HEK293 (cell line): Measurements from ENCODE around the gene SCP2D1.
A peak's percentile ranks its signal among the peaks of the same experiment; 100 is the strongest.

Source experiments
- AEBP2 ChIP-seq: fragments of 450-650 bp; formaldehyde crosslinking; IDR thresholded peaks from 2 replicates; pipeline ENCODE4 v1.5.1; 2016; ENCODE audit warnings: missing biosample characterization, missing genetic modification characterization, borderline replicate concordance
- BCL11A ChIP-seq: fragments of 450-650 bp; formaldehyde crosslinking; IDR thresholded peaks from 2 replicates; pipeline ENCODE4 v1.5.1; 2016; ENCODE audit warnings: low read depth, missing biosample characterization, missing genetic modification characterization
- GLIS2 ChIP-seq: fragments of 450-650 bp; formaldehyde crosslinking; IDR thresholded peaks from 2 replicates; pipeline ENCODE4 v1.5.1; 2016; ENCODE audit warnings: missing biosample characterization, missing genetic modification characterization
- HOXA7 ChIP-seq: sonication (generic); formaldehyde crosslinking; IDR thresholded peaks from 2 replicates; pipeline ENCODE4 v1.8.1; 2022; ENCODE audit warnings: missing genetic modification reagents, borderline replicate concordance
- IKZF3 ChIP-seq: fragments of 450-650 bp; IDR thresholded peaks from 2 replicates; pipeline ENCODE4 v1.5.0; 2018; ENCODE audit warnings: missing biosample characterization, mild to moderate bottlenecking, missing genetic modification characterization, moderate library complexity
- KLF8 ChIP-seq: fragments of 450-650 bp; formaldehyde crosslinking; IDR thresholded peaks from 2 replicates; pipeline ENCODE4 v1.5.1; 2016; ENCODE audit warnings: missing biosample characterization, missing genetic modification characterization
- TCF7L2 ChIP-seq: IDR thresholded peaks from 2 replicates; pipeline ENCODE4 v1.6.1; 2011; ENCODE audit warnings: low read depth, mild to moderate bottlenecking, inconsistent platforms, low read length, moderate library complexity, borderline replicate concordance
- WT1 ChIP-seq: fragments of 450-650 bp; formaldehyde crosslinking; IDR thresholded peaks from 2 replicates; pipeline ENCODE4 v1.5.1; 2016; ENCODE audit warnings: missing biosample characterization, missing genetic modification characterization
- ZBTB1 ChIP-seq: fragments of 450-650 bp; formaldehyde crosslinking; IDR thresholded peaks from 2 replicates; pipeline ENCODE4 v1.5.1; 2016; ENCODE audit warnings: missing biosample characterization, missing genetic modification characterization
- ZBTB8A ChIP-seq: fragments of 450-650 bp; formaldehyde crosslinking; IDR thresholded peaks from 2 replicates; pipeline ENCODE4 v1.5.1; 2016; ENCODE audit warnings: missing biosample characterization, missing genetic modification characterization
- ZFP41 ChIP-seq: fragments of 450-650 bp; formaldehyde crosslinking; IDR thresholded peaks from 2 replicates; pipeline ENCODE4 v1.5.1; 2016; ENCODE audit warnings: missing biosample characterization, missing genetic modification characterization, borderline replicate concordance
- ZNF112 ChIP-seq: fragments of 450-650 bp; formaldehyde crosslinking; IDR thresholded peaks from 2 replicates; pipeline ENCODE4 v1.5.0; 2017; ENCODE audit warnings: missing biosample characterization, missing genetic modification characterization
- ZNF138 ChIP-seq: fragments of 450-650 bp; formaldehyde crosslinking; IDR thresholded peaks from 2 replicates; pipeline ENCODE4 v1.5.1; 2016; ENCODE audit warnings: missing biosample characterization, missing genetic modification characterization, borderline replicate concordance
- ZNF169 ChIP-seq: fragments of 450-650 bp; formaldehyde crosslinking; IDR thresholded peaks from 2 replicates; pipeline ENCODE4 v1.5.1; 2016; ENCODE audit warnings: missing biosample characterization, missing genetic modification characterization
- ZNF175 ChIP-seq: fragments of 450-650 bp; formaldehyde crosslinking; IDR thresholded peaks from 2 replicates; pipeline ENCODE4 v1.5.1; 2016; ENCODE audit warnings: missing biosample characterization, missing genetic modification characterization
- ZNF248 ChIP-seq: fragments of 450-650 bp; formaldehyde crosslinking; IDR thresholded peaks from 2 replicates; pipeline ENCODE4 v1.5.1; 2017; ENCODE audit warnings: missing biosample characterization, missing genetic modification characterization
- ZNF302 ChIP-seq: fragments of 450-650 bp; formaldehyde crosslinking; IDR thresholded peaks from 2 replicates; pipeline ENCODE4 v1.5.1; 2016; ENCODE audit warnings: missing biosample characterization, missing genetic modification characterization, low read depth
- ZNF335 ChIP-seq: fragments of 450-650 bp; formaldehyde crosslinking; conservative IDR thresholded peaks from 2 replicates; pipeline ENCODE4 v1.5.1; 2016; ENCODE audit warnings: missing biosample characterization, missing genetic modification characterization
- ZNF350 ChIP-seq: fragments of 450-650 bp; formaldehyde crosslinking; IDR thresholded peaks from 2 replicates; pipeline ENCODE4 v1.5.0; 2017; ENCODE audit warnings: missing biosample characterization, mild to moderate bottlenecking, missing genetic modification characterization
- ZNF426 ChIP-seq: fragments of 450-650 bp; formaldehyde crosslinking; IDR thresholded peaks from 2 replicates; pipeline ENCODE4 v1.5.1; 2017; ENCODE audit warnings: missing biosample characterization, missing genetic modification characterization, mild to moderate bottlenecking, inconsistent platforms, moderate library complexity
- ZNF473 ChIP-seq: fragments of 450-650 bp; formaldehyde crosslinking; IDR thresholded peaks from 2 replicates; pipeline ENCODE4 v1.5.1; 2017; ENCODE audit warnings: missing biosample characterization, missing genetic modification characterization
- ZNF558 ChIP-seq: fragments of 450-650 bp; formaldehyde crosslinking; IDR thresholded peaks from 2 replicates; pipeline ENCODE4 v1.5.1; 2016; ENCODE audit warnings: missing biosample characterization, missing genetic modification characterization
- ZNF560 ChIP-seq: fragments of 450-650 bp; formaldehyde crosslinking; IDR thresholded peaks from 2 replicates; pipeline ENCODE4 v1.5.1; 2017; ENCODE audit warnings: missing biosample characterization, missing genetic modification characterization, borderline replicate concordance
- ZNF626 ChIP-seq: fragments of 450-650 bp; sonication (Bioruptor Pico); formaldehyde crosslinking; IDR thresholded peaks from 2 replicates; pipeline ENCODE4 v1.5.1; 2018; ENCODE audit warnings: missing biosample characterization, missing genetic modification characterization, inconsistent platforms
- ZNF658 ChIP-seq: fragments of 450-650 bp; formaldehyde crosslinking; IDR thresholded peaks from 2 replicates; pipeline ENCODE4; 2016; ENCODE audit warnings: missing biosample characterization, missing genetic modification characterization
- ZNF677 ChIP-seq: fragments of 450-650 bp; IDR thresholded peaks from 2 replicates; pipeline ENCODE4 v1.5.0; 2018; ENCODE audit warnings: missing biosample characterization, mild to moderate bottlenecking, missing genetic modification characterization, moderate library complexity
- ZNF777 ChIP-seq: fragments of 450-650 bp; formaldehyde crosslinking; IDR thresholded peaks from 2 replicates; pipeline ENCODE4 v1.5.1; 2017; ENCODE audit warnings: missing biosample characterization, missing genetic modification characterization, borderline replicate concordance
- ZNF843 ChIP-seq: fragments of 450-650 bp; formaldehyde crosslinking; IDR thresholded peaks from 2 replicates; pipeline ENCODE4 v1.5.1; 2016; ENCODE audit warnings: missing biosample characterization, missing genetic modification characterization
- TF ChIP-seq, protein P1 (sequence below): fragments of 450-650 bp; formaldehyde crosslinking; IDR thresholded peaks from 2 replicates; pipeline ENCODE4 v1.5.1; 2016; ENCODE audit warnings: missing biosample characterization, missing genetic modification characterization
- TF ChIP-seq, protein P2 (sequence below): fragments of 450-650 bp; formaldehyde crosslinking; IDR thresholded peaks from 2 replicates; pipeline ENCODE4 v1.5.1; 2016; ENCODE audit warnings: missing biosample characterization, missing genetic modification characterization
- TF ChIP-seq, protein P3 (sequence below): fragments of 450-650 bp; formaldehyde crosslinking; IDR thresholded peaks from 2 replicates; pipeline ENCODE4 v1.5.1; 2016; ENCODE audit warnings: missing biosample characterization, missing genetic modification characterization
- TF ChIP-seq, protein P4 (sequence below): fragments of 450-650 bp; formaldehyde crosslinking; IDR thresholded peaks from 2 replicates; pipeline ENCODE4 v1.5.1; 2016; ENCODE audit warnings: missing biosample characterization, missing genetic modification characterization, low read depth
- TF ChIP-seq, protein P5 (sequence below): fragments of 450-650 bp; formaldehyde crosslinking; IDR thresholded peaks from 2 replicates; pipeline ENCODE4 v1.5.1; 2016; ENCODE audit warnings: missing biosample characterization, missing genetic modification characterization

SCP2D1 gene

DNA sequence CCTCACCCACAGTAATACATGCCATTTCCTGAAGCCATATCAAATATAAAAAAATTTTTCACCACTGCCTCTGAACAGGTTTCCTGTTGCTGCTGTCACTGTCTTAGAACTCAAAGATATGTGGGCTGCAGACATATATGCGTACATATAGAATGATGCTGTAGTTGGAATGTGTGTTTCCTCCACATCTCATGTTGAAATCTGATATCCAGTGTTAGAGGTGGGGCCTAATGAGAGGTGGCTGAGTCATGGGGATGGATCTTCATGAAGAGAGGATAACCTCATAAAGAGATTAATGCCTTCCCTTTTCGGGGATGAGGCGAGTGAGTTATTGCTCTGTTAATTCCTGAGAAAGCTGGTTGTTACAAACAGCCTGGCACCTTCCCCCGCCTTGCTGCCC lies 7.7 kb upstream of the SCP2D1 start (continued):
- TF ChIP-seq, protein P1, sequence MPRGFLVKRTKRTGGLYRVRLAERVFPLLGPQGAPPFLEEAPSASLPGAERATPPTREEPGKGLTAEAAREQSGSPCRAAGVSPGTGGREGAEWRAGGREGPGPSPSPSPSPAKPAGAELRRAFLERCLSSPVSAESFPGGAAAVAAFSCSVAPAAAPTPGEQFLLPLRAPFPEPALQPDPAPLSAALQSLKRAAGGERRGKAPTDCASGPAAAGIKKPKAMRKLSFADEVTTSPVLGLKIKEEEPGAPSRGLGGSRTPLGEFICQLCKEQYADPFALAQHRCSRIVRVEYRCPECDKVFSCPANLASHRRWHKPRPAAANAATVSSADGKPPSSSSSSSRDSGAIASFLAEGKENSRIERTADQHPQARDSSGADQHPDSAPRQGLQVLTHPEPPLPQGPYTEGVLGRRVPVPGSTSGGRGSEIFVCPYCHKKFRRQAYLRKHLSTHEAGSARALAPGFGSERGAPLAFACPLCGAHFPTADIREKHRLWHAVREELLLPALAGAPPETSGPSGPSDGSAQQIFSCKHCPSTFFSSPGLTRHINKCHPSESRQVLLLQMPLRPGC = no peak
- TF ChIP-seq BCL11A (tag by site-specific recombination) (no peak), GLIS2 (tag by site-specific recombination) (no peak), HOXA7 (CRISPR knock-in tag) (no peak), ZBTB1 (tag by site-specific recombination) (no peak), ZNF175 (tag by site-specific recombination) (no peak), ZNF248 (tag by site-specific recombination) (no peak), ZFP41 (tag by site-specific recombination) (no peak), ZNF560 (tag by site-specific recombination) (no peak), KLF8 (0 out of 2 replicates have a peak, but pooled peaks have one; percentile 40), IKZF3 (tag by site-specific recombination) (no peak), ZNF350 (no peak), ZNF777 (tag by site-specific recombination) (no peak), ZNF426 (tag by site-specific recombination) (no peak), ZBTB8A (tag by site-specific recombination) (no peak), WT1 (tag by site-specific recombination) (no peak), ZNF843 (tag by site-specific recombination) (no peak), ZNF302 (tag by site-specific recombination) (no peak), ZNF677 (tag by site-specific recombination) (no peak), AEBP2 (tag by site-specific recombination) (no peak), ZNF335 (tag by site-specific recombination) (no peak), ZNF626 (no peak), ZNF473 (tag by site-specific recombination) (no peak), ZNF558 (tag by site-specific recombination) (no peak), ZNF169 (tag by site-specific recombination) (no peak), ZNF112 (tag by site-specific recombination) (no peak), TCF7L2 (no peak), ZNF658 (tag by site-specific recombination) (no peak), ZNF138 (no peak)
- TF ChIP-seq, protein P2, sequence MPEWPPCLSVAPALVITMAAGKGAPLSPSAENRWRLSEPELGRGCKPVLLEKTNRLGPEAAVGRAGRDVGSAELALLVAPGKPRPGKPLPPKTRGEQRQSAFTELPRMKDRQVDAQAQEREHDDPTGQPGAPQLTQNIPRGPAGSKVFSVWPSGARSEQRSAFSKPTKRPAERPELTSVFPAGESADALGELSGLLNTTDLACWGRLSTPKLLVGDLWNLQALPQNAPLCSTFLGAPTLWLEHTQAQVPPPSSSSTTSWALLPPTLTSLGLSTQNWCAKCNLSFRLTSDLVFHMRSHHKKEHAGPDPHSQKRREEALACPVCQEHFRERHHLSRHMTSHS (tag by site-specific recombination) = no peak
- TF ChIP-seq, protein P3, sequence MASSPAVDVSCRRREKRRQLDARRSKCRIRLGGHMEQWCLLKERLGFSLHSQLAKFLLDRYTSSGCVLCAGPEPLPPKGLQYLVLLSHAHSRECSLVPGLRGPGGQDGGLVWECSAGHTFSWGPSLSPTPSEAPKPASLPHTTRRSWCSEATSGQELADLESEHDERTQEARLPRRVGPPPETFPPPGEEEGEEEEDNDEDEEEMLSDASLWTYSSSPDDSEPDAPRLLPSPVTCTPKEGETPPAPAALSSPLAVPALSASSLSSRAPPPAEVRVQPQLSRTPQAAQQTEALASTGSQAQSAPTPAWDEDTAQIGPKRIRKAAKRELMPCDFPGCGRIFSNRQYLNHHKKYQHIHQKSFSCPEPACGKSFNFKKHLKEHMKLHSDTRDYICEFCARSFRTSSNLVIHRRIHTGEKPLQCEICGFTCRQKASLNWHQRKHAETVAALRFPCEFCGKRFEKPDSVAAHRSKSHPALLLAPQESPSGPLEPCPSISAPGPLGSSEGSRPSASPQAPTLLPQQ (tag by site-specific recombination) = 0 out of 2 replicates have a peak, but pooled peaks have one; percentile 19
- TF ChIP-seq, protein P4, sequence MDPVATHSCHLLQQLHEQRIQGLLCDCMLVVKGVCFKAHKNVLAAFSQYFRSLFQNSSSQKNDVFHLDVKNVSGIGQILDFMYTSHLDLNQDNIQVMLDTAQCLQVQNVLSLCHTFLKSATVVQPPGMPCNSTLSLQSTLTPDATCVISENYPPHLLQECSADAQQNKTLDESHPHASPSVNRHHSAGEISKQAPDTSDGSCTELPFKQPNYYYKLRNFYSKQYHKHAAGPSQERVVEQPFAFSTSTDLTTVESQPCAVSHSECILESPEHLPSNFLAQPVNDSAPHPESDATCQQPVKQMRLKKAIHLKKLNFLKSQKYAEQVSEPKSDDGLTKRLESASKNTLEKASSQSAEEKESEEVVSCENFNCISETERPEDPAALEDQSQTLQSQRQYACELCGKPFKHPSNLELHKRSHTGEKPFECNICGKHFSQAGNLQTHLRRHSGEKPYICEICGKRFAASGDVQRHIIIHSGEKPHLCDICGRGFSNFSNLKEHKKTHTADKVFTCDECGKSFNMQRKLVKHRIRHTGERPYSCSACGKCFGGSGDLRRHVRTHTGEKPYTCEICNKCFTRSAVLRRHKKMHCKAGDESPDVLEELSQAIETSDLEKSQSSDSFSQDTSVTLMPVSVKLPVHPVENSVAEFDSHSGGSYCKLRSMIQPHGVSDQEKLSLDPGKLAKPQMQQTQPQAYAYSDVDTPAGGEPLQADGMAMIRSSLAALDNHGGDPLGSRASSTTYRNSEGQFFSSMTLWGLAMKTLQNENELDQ (tag by site-specific recombination) = no peak
- TF ChIP-seq, protein P5, sequence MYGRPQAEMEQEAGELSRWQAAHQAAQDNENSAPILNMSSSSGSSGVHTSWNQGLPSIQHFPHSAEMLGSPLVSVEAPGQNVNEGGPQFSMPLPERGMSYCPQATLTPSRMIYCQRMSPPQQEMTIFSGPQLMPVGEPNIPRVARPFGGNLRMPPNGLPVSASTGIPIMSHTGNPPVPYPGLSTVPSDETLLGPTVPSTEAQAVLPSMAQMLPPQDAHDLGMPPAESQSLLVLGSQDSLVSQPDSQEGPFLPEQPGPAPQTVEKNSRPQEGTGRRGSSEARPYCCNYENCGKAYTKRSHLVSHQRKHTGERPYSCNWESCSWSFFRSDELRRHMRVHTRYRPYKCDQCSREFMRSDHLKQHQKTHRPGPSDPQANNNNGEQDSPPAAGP (tag by site-specific recombination) = no peak
